ENCODE results near the gene LTF. TPM values are rescaled to one million over a fixed set of nuclear protein-coding genes. Genes with fewer than 3 reads are reported as not detected.

Gene LTF
- total RNA-seq = not detected in 2 replicates

DNA sequence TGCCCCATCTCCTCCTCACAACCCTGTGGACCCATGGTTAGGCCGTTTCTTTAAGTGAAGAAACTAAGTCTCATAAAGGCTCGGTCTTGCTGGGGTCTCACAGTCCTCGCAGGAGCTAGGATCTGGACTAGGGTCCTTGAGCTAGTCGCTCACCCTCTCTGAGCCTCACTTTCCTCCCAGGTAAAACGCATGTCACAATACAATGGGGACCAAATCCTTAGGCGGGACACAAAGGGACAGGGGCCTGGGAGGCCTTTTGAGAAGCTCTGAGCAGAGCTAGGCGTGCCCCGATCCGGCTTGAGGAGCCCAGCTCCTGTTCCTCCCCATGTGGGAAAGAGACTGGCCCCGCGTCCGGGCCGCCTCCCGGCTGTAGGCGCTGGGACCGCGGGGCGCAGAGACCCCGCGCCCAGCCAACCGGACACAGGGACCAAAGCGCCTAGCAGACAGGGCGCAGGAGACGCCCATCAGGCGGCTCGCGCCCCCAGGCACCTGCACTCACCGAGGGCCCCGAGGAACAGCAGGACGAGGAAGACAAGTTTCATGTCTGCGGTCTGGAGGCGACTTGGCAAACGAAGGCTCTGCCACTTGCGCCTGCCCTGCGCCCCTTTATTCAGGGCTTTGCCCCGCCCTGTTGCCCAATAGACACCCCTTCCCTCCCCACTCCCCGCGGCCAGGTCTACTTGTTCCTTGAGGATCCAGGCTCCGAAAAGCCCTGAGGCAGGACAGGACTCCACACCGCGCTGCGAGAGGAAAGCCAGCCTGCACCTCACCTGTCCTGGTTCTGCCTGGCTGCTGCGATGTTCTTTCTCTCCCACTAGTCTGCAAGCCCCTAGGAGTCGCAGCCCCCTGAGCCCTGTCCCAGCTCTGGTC is at the start of gene LTF:
Gene LTF, minus strand, starts transcription at position 580 of the 870 bp plus-strand sequence. Its CDS starts 38 bp downstream, at position 542.

DNA sequence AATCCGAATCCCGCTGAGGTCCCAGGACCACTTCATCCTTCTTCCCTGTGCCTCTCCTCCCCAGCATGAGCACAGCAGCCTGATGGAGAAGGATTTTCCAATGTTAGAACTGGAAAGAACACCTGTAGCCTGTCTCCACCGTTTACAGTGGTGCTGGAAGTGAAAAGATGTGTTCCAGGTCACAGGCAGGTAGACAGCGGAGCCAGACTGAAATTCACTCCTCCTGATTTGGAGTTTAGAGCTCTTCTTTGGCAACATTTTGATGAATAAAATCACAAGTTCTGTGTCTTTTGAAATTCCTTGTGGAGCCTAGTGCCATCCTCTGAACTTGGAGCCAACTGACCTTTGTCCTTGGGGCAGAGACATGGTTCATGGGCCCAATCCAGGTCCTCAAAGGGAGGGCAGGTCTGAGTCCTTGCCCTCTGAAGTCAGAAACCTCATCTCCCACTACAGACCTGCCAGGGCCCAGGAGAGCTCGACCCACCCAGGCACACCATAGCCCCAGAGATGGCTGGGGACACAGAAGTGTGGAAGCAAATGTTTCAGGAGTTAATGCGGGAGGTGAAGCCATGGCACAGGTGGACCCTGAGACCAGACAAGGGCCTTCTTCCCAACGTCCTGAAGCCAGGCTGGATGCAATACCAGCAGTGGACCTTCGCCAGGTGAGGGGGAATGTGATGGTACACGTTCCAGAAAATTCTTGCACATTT is 33.0 kb upstream of the LTF start, which contains the start of gene RTP3:
Gene RTP3, plus strand, starts transcription at position 421 of the 710 bp plus-strand sequence. Its CDS starts 87 bp downstream, at position 508.

DNA sequence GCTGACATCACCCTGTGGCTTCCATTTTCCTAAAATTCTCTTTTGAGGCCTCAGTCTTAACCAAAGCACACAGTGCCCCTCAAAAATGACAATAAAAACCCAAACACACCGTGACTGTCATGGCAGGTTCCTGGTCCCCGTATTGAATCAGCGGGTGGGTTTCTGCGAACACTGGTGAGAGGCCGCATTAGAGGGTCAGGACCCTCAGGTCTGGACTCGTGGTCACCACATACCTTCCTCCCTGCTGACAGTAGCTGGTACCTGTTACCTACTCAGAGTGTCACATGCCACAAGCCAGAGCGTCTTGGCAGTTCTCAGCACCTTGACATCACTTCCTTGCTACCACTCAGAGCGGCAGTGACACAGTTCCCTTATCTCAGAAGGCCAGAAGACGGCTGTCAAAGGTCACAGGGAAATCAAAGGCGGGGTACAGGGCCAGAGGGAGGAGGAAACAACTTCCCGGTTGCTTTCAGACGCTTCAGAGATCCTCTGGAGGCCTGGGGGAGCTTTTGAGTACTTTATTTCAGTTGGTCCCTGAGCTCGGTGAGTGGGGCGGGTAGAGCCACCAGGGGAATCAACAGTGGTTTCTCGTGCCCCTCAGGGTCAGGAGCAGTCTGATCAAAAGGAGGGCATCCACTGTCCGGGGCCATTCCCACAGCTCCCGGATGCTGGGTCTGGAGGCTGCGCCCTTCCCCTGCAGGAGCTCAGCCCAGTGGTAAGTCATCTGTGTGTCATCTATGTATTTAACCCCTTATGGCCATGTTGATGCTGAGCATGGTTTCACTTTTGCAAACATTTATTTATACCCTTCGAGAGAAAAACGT is 57.7 kb downstream of the LTF start, which contains the start of the genes CCR5AS and CCRL2:
Gene CCR5AS, minus strand, starts transcription at position 279 of the 824 bp plus-strand sequence.
Gene CCRL2, plus strand, starts transcription at position 472 of the 824 bp plus-strand sequence. CDS start 821 bp downstream, outside the sequence.

Other genes starting within 250 kb of the LTF start
- gene CCR3, start 222.4 kb downstream of the LTF start, total RNA-seq = not detected in 2 replicates
- gene CCR2, start 110.8 kb downstream of the LTF start, total RNA-seq = not detected in 2 replicates
- gene CCR5, start 94.0 kb downstream of the LTF start, total RNA-seq = not detected in 2 replicates
- not detected in 2 replicates for gene CCRL2, start 57.6 kb downstream of the LTF start, total RNA-seq
- gene RTP3, start 33.1 kb upstream of the LTF start, total RNA-seq = not detected in 2 replicates
- under 0.01 and 0.08 TPM in 2 replicates for gene LRRC2, start 101.4 kb upstream of the LTF start, total RNA-seq
- not detected in 2 replicates for gene FAM240A, start 147.6 kb upstream of the LTF start, total RNA-seq
- gene ALS2CL, start 228.8 kb upstream of the LTF start, total RNA-seq = 41.9 and 89.0 TPM in 2 replicates
- gene TMIE, start 236.5 kb upstream of the LTF start, total RNA-seq = 0.38 TPM in 1 of 2 replicates, not detected in the other